ENCODE measurements around the gene AJM1.
"Not testable (repeated sequence)": the region's sequence is repeated elsewhere in the genome, so short reads cannot be mapped to it uniquely, and the experiment has no call there.

Gene AJM1

DNA sequence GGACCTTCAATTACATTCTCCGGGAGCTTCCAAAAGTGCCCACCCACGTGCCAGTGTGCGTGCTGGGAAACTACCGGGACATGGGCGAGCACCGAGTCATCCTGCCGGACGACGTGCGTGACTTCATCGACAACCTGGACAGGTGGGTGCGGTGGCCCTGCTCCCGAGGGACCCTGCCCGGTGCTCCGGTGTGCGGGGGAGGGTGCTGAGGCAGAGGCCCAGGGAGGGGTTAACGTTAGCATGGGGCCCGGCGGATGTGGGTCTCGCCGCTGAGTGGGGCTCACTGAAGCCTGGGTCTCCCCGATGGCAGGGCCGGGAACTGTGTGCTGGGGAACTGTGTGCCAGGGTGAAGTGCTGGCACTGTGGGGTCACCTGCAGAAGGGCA is 10.6 kb upstream of the AJM1 start:
- no peak for DNase-seq (ENCODE audit: low read depth in 2 of 2)

DNA sequence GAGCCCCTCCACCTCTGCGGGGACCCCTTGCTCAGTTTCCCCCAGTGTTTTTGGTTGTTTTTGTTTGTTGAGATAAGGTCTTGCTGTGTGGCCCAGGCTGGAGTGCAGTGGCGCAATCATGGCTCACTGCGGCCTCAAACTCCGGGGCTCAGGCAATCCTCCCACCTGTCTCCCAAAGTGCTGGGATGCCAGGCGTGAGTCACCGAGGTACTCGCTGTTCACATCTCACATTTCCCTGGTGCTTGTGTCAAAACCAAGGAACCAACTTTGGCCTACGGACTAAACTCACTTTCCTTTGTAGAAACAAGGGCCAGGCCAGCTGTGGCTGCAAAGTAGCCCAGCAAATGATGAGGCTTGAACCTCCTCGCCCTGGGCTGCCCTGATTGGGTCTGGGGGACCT is 9.7 kb upstream of the AJM1 start:
- DNase-seq (ENCODE audit: low read depth in 2 of 2) = no peak

DNA sequence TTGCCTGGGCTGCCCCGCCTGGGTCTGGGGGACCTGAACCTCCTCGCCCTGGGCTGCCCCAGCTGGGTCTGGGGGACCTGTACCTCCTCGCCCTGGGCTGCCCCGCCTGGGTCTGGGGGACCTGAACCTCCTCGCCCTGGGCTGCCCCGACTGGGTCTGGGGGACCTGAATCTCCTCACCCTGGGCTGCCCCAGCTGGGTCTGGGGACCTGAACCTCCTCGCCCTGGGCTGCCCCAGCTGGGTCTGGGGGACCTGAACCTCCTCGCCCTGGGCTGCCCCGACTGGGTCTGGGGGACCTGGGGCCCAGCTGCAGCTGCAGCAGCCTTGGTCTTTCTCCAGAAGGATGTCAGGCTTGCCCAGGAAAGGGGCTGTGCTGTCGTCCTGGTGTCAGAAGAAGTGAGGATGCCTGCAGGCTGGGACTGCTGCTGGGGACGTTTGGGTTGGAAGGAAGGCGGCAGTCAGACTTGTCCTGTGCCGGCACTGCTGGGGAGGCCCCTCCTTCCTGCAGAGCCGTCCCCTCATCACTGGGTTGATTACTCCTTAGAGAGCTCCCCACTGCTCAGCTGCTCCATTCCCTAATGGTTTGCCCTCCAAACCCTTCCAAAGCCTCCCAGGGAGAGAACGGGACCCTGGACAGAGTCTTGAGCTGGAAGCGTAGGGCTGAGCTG is 8.8 kb upstream of the AJM1 start:
- not testable (repeated sequence) for DNase-seq (ENCODE audit: low read depth in 2 of 2)

DNA sequence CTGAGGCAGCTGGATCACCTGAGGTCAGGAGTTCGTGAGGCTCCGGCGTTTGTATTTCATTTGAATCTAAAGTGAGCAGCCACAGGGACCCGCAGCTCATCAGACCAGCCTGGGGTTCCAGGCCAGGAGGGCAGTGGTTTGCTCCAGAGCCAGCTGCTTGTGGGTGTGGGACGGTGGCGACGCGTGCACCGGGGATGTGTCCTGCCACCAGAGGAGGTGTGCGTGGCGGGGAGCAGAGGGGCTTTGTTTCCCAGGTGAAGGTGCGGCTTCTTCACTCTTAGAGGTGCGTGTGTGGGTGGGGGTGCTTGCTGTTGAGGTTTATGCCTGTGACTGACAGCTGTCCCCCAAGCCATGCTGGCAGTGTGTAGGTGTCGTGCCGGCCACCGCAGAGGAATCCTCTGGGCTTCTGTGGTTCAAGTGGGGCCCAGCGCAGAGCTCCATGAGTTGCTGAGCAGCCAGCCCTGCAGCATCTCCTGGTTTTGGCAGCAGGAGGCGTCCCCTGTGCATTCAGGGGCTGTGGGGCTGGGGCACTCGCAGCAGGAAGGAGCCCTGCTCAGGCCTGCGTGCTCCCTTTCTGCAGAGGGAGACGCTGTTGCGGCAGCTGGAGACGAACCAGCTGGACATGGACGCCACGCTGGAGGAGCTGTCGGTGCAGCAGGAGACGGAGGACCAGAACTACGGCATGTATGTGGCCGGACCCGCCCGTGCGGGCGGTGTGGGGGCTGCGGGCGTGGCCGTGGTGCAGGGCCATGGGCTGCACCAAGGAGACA is 6.9 kb upstream of the AJM1 start:
- DNase-seq (ENCODE audit: low read depth in 2 of 2) = no peak

DNA sequence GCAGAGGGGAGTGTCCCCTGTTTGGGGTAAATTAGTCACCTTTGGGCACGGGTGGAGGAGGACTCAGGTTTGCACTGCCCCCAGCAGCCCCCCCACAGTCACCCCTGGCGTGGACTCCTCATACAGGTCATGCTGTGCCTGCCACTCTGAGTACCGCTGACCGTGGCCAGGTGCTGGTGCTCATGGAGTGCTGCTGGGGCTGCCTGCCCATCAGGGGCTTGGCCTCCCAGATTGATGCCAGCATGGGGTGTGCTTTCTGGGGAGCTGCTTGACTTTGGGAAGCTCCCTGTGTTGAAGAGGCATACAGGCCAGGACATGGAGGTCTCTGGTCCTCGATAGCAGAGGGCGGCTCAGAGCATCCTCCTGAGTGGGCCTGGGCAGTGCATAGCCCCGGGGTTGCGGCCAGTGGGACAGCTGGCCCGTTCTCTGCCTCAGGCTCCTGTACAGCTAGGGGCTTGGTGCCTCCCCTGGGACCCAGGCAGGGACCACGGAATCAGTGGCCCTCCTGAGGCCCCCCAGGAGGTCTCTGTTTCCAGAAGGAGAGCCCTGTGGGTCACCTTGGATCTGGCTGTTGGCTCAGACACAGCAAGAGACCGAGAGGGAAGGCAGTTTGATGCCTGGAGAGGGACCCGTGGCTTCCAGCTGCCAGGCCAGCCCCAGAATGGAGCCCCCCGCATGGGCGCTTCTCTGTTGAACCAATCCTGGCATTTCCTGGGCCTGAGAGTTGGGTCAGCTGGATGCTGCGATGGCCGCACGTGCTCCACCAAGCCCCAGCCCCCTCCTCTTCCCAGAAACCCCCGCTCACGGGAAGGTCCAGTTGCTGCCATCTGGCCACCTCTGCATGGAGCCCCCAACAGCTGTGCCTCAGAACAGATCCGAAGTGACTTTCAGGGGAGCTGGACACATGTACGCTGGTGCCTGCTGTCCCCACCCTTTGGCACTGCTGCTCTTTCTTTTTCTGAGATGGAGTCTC is 6.1 kb upstream of the AJM1 start:
- no peak for DNase-seq (ENCODE audit: low read depth in 2 of 2)

DNA sequence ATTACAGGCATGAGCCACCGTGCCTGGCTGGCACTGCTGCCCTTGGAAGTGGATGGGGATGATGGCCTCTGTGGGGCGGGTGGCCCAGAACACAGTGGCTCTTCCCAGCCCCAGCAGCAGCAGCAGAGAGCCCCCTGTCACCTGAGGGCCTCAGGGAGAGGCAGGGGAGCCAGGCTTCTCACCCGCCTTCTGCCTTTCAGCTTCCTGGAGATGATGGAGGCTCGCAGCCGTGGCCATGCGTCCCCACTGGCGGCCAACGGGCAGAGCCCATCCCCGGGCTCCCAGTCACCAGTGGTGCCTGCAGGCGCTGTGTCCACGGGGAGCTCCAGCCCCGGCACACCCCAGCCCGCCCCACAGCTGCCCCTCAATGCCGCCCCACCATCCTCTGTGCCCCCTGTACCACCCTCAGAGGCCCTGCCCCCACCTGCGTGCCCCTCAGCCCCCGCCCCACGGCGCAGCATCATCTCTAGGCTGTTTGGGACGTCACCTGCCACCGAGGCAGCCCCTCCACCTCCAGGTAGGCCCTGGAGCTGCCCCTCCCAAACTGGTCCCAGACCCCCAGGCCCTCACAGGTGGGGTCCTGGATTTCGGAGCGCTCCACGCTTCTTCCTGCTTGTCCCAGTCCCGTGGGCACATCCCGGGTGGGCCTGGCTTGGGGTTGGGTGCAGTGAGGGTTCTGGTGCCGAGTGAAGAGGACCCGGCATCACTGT is 5.0 kb upstream of the AJM1 start:
- no peak for DNase-seq (ENCODE audit: low read depth in 2 of 2)

DNA sequence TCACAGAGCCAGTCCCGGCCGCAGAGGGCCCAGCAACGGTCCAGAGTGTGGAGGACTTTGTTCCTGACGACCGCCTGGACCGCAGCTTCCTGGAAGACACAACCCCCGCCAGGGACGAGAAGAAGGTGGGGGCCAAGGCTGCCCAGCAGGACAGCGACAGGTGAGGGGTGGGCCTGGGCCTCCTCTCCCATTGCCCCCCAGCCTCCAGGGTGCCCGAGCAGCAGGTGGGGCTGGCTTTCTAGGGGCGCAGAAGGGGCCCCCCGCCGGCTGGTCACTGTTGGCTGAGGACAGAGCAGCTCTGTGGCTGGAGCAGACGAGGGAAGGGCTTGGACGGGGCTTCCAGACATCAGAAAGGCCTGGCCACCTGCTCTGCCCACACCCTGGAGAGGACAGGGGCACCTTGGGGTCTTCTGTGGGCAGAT is 4.4 kb upstream of the AJM1 start:
- DNase-seq (ENCODE audit: low read depth in 2 of 2) = not testable (repeated sequence)

DNA sequence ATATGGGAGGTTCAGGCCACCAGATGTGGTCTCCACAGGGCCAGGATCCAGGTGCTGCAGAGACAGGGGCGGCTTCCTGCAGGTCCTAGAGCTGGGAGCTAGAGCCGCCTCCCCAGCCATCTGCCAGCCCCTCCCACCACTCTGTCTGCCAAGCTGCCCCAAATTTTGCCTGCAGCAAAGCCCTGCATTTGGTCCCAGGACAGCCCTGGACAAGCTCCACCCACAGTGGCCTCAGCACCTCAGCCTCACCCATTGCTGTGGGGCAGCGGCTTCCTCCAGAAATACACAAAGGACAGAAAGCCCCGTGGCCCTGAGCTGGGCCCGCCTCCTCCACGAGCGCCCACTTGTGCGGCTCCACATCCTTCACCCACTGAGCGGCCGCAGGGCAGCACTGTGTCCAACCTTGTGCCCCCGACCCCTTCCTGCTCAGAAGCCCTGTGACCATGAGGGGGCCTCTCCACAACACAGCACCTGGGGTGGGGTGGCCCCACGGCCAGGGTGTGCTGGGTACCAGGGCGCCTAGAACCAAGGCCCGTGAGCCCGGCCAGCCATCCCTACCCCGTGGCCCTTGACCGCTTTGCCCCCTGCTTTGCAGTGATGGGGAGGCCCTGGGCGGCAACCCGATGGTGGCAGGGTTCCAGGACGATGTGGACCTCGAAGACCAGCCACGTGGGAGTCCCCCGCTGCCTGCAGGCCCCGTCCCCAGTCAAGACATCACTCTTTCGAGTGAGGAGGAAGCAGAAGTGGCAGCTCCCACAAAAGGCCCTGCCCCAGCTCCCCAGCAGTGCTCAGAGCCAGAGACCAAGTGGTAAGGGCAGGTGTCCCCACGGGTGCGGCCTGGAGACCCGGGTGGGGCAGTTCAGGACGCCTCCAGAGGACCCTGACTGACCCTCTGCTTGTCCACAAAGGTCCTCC is 3.7 kb upstream of the AJM1 start:
- no peak for DNase-seq (ENCODE audit: low read depth in 2 of 2)

DNA sequence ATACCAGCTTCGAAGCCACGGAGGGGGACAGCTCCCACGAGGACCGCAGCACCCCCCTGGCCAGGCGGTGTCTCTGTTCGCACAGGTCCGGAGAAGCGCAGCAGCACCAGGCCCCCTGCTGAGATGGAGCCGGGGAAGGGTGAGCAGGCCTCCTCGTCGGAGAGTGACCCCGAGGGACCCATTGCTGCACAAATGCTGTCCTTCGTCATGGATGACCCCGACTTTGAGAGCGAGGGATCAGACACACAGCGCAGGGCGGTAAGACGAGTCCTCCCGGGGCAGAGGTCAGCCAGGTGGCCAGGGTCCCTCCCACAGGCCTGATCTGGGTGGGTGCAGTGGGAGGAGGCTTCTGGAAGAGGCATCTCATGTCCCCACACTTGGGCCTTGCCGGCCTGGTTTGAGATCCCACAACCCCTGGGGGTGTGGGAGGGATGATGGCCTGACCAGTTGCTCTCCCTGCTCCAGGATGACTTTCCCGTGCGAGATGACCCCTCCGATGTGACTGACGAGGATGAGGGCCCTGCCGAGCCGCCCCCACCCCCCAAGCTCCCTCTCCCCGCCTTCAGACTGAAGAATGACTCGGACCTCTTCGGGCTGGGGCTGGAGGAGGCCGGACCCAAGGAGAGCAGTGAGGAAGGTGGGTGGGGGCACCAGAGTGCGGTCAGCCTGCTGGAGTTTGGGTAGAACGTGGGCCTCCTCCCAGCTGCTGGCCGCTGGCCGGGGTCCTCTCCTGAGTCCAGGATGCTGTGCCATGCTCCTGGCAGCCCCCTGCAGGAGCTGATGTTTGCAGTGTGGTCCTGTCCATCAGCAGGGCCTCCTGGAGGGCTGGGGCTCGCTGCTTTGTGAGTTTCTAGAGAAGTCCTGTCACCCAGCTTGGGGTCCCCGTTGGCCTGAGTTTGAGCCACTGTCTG is 2.8 kb upstream of the AJM1 start:
- no peak for DNase-seq (ENCODE audit: low read depth in 2 of 2)

DNA sequence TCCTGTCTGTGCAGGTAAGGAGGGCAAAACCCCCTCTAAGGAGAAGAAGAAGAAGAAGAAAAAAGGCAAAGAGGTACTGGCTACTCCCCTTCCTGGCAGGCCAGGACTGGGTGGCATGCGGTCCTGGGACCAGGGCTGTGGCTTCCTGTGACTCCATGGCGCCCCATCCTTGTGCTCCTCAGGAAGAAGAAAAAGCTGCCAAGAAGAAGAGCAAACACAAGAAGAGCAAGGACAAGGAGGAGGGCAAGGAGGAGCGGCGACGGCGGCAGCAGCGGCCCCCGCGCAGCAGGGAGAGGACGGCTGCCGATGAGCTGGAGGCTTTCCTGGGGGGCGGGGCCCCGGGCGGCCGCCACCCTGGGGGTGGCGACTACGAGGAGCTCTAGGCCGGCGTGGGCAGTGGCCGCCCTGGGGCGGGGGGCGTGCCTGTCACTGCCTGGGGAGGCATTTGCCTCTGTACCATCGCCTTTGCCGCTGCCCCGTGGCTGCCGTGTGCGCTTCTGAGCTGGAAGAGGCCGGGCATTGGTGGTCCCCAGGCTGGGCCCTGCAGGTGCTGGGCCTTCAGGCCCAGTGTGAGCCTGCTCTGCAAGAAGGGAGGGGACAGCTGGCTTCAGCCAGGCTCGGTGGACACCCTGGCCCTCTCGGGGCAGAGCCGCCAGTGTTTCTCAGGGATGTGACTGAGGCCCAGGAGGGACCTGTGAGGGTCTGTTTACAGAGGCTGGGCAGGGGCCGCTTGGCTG is 2.0 kb upstream of the AJM1 start:
- no peak for DNase-seq (ENCODE audit: low read depth in 2 of 2)

DNA sequence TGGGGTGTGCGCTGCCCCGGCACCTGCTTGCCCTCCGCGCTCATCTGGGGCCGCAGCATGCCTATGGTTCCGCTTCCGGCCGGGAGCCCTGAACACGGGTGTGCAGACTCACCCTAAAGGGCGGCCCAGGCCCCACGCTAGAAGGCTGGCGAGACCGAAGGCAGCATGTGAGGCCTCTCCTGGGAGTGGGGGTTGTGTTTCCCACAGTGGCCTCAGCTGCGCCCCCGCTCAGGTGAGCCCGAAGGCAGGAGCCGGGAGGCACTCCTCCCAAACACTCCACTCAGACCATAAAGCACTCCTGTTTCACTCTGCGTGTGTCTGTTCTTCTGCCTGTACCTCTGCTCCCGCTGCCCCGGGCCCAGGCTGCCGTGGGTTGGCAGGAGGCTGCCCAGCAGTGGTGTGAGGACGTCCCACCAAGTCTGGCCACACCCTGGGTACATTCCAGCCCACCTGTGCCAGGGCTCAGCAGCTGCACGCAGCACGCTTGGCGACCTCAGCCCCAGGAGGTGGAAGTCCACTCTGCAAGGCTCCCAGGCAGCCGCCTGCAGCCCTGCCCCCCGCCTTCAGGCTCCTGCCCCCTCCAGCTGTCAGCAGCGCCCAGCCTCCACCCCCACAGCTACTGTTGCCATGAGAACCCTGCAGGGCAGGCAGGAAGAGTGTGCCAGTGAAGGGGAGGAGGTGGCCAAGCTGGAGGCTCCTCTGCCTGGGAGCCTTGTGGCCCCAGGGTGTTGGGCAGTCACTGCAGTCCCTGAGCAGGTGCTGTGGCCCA is 1.2 kb upstream of the AJM1 start:
- no peak for DNase-seq (ENCODE audit: low read depth in 2 of 2)

DNA sequence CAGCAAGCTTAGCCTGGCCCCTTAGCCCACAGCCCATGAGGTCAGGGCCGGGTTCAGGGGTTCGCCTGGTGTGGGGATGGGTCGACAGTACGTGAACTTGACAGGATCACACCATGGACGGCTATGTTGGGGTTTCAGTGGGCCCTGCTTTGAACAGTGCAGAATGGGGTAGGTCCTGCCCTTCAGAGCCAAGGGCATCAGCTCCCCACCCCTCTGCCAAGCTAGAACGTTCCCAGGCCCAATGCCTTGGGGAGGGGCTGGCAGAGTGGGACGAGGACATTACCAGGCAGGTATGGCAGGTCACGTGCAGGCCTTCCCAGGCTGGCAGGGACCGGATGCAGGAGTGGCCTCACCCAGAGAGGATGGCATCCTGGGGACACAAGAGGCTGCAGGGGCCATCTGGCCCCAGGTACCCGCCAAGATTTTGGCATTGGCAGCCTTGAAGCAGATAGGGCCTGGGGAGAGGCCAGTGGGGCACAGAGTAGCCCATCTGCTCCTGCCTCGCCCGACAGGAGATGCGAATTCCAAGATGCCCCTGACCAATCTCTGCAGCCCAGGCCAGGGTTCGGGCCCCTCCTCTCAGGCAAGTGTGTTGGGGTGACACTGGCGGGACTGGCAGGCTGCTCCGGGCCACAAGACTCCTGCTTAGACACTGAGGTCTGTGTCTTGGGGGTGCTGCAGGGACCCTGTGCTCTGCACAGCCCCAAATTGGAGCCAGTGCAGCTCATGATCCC is 465 bp upstream of the AJM1 start:
- not testable (repeated sequence) for DNase-seq (ENCODE audit: low read depth in 2 of 2)

DNA sequence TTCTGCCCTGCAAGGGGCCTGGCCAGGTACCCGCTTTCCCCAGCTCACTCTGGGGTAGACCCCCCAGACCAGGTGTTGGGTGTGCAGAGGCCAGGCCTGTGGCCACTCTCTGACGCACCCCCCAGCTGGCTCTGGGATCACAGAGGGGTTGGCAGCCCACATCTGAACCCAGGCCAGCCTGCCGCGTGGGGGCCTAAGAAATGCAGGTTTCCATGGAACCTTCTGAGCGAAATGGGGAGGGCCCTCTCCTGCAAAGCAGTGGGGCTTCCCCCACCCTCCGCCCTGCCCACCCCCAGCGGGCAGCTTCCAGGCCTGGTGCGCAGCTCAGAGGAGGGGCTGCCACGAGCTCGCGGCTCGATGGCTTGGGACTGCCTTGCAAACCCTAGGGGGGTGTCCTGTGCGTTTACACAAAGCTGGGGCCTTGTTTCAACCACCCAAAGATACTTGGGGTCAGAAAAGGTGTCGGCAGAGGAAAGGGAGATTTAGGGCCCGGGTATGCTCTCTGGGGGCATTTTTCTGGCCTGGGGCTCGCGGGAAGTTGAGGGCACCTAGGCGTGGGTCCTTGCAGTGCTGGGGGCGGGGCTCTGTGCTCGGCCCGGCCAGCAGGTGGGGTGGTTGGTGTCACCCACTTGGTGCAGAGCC is 1.0 kb downstream of the AJM1 start:
- not testable (repeated sequence) for DNase-seq (ENCODE audit: low read depth in 2 of 2)

DNA sequence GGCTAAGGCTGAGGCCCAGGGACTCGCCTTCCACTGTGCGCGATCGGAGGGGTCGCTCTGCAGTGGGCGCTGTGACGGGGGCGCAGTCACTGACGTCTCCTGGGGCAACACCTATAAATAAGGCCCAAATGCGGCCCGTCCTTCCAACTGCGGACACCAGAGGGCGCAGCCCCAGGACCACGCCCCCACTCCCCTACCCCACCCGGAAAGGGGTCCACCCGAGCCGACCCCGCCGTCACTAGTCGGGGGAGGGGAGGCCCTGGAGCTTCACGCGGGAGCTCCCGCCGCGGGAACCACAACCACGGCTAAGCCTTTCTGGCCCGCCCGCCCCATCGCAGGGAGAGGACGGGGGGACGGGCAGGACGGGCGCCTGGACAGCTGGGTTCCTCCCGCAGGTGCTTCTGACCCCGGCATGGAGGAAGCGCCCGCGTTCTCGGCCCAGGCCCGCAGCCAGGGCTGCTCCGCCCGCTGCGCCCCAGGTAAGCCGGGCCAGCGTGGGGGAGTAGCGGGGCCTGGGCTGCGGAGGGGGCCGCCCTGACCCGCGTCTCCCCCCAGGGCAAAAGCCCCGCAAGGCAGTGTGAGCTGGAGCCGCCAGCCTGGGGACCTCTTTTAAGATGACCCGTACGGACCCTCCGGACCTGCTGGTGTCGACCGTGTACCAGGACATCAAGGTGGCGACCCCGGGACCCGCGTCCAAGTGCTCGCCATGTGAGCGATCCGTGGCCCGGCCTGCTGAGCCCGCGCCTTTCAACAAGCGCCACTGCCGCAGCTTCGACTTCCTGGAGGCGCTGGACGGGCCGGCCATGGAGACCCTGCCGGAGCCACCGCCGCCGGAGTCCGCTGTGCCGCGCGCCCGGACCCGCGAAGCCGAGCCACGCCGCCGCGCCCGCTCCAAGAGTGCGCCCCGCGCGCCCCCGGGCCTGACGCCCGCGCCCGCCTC is 1.8 kb downstream of the AJM1 start:
- peak in 1 of 2 donors; percentile 45 for DNase-seq (ENCODE audit: low read depth in 2 of 2)

DNA sequence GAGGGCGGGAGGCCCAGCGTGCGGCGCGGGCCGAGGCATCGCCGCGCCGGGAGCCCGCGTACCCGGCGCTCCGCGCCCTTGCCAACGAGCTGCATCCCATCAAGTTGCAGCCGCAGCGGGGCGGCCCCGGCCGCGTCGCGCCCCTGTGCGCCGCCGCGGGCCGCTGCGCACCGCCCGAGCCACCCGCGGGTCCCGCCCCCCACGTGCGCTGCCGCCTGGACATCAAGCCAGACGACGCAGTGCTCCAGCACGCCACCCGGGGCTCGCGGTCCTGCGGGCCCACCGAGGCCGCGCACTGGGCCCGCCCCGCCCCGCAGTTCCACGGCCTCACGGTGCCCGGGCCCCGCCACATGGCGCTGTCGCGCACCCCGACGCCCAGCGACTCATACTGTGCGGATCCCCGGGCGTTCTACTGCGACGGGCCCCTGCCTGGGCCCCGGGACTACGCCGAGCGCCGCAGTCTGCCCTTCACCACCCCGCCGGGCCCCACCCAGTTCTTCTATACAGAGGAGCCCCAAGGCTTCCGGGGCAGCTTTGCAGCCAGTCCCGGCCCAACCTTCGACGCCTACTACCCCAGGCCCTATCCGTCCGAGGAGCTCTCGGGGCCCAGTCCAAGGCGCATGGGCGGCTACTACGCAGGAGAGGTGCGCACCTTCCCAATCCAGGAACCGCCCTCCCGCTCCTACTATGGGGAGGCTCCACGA is 2.6 kb downstream of the AJM1 start:
- DNase-seq (ENCODE audit: low read depth in 2 of 2) = no peak
